MM.1S (cell line): ENCODE results near the gene KLRC2.

ENCODE experiments used
- DNase-seq: peaks from one replicate; pipeline ENCODE4 v3.0.0-alpha.2; 2015
- H2AFZ ChIP-seq: fragments of 300-600 bp; sonication (generic); 2 replicates; pipeline ENCODE4 v1.6.0; 2016; ENCODE audit warnings: antibody characterized with exemption, low read length
- H3F3A ChIP-seq: fragments of 300-600 bp; sonication (generic); 2 replicates; pipeline ENCODE4 v1.6.1; 2016; ENCODE audit warnings: mild to moderate bottlenecking, antibody characterized with exemption, low read length, moderate library complexity, mixed read lengths; ENCODE audit not compliant: insufficient read depth
- H3K27ac ChIP-seq: fragments of 300-600 bp; sonication (generic); 2 replicates; pipeline ENCODE4 v1.5.1; 2016; ENCODE audit warnings: mild to moderate bottlenecking, low read length
- H3K27me3 ChIP-seq: fragments of 300-600 bp; sonication (generic); replicated peaks from 2 replicates; pipeline ENCODE4 v1.6.0; 2016; ENCODE audit warnings: low read length; ENCODE audit not compliant: insufficient read depth
- H3K36me3 ChIP-seq: fragments of 300-600 bp; sonication (generic); replicated peaks from 2 replicates; pipeline ENCODE4 v1.6.1; 2016; ENCODE audit warnings: mild to moderate bottlenecking, low read length, mixed read lengths; ENCODE audit not compliant: insufficient read depth
- H3K4me1 ChIP-seq: fragments of 300-600 bp; sonication (generic); 2 replicates; pipeline ENCODE4 v1.6.1; 2016; ENCODE audit warnings: low read length, mixed read lengths
- H3K4me2 ChIP-seq: fragments of 300-600 bp; sonication (generic); 2 replicates; pipeline ENCODE4 v1.6.0; 2016; ENCODE audit warnings: low read depth, low read length
- H3K4me3 ChIP-seq: fragments of 300-600 bp; sonication (generic); 2 replicates; pipeline ENCODE4 v1.5.1; 2016; ENCODE audit warnings: low read length, mixed read lengths
- H3K79me2 ChIP-seq: fragments of 300-600 bp; sonication (generic); 2 replicates; pipeline ENCODE4 v1.6.1; 2016; ENCODE audit warnings: mixed run types, low read length, mixed read lengths
- H3K9ac ChIP-seq: fragments of 300-600 bp; sonication (generic); 2 replicates; pipeline ENCODE4 v1.6.1; 2016; ENCODE audit warnings: low read length, mixed read lengths
- H3K9me2 ChIP-seq: fragments of 300-600 bp; sonication (generic); replicated peaks from 2 replicates; pipeline ENCODE4 v1.6.1; 2016; ENCODE audit warnings: mild to moderate bottlenecking, low read length, mixed read lengths; ENCODE audit not compliant: insufficient read depth
- H3K9me3 ChIP-seq: fragments of 300-600 bp; sonication (generic); replicated peaks from 2 replicates; pipeline ENCODE4 v1.6.1; 2016; ENCODE audit warnings: mild to moderate bottlenecking, low read length, mixed read lengths; ENCODE audit not compliant: insufficient read depth
- H4K20me1 ChIP-seq: fragments of 300-600 bp; sonication (generic); 2 replicates; pipeline ENCODE4 v1.6.1; 2016; ENCODE audit warnings: mild to moderate bottlenecking, low read length, moderate library complexity, mixed read lengths; ENCODE audit not compliant: insufficient read depth
- CTCF ChIP-seq: fragments of 300-600 bp; sonication (generic); IDR thresholded peaks from 2 replicates; pipeline ENCODE4 v1.5.1; 2016; ENCODE audit warnings: antibody characterized with exemption, low read length, mixed read lengths
- EZH2 ChIP-seq: fragments of 300-600 bp; sonication (generic); optimal IDR thresholded peaks from 2 replicates; pipeline ENCODE3; 2017; ENCODE audit warnings: low read depth, mild to moderate bottlenecking, antibody characterized with exemption, low read length, mixed read lengths
- EZH2phosphoT487 ChIP-seq: fragments of 300-600 bp; sonication (generic); IDR thresholded peaks from 2 replicates; pipeline ENCODE4 v1.6.1; 2018; ENCODE audit warnings: antibody characterized with exemption, low read length

Gene KLRC2

GRCh38 chr12:10457760-10458159 lies 21.9 kb upstream of the KLRC2 start:
- no peak overlapping the region for H3K4me2 ChIP-seq
- no peak for TF ChIP-seq EZH2phosphoT487
- no peak overlapping the region for H3K4me3 ChIP-seq
- H3K27me3 ChIP-seq, result no peaks in the 10 kb centered on the region
- no peaks in the 10 kb centered on the region for H3K9me2 ChIP-seq
- no peaks in the 10 kb centered on the region for H3F3A ChIP-seq
- H3K79me2 ChIP-seq, result no peaks in the 10 kb centered on the region
- no peak for DNase-seq
- H4K20me1 ChIP-seq, result no peaks in the 10 kb centered on the region
- H3K9ac ChIP-seq, result no peak overlapping the region
- no peaks in the 10 kb centered on the region for H3K36me3 ChIP-seq
- no peak overlapping the region for H3K27ac ChIP-seq
- peaks cover 16% of the 10 kb centered on the region for H3K4me1 ChIP-seq
- H2AFZ ChIP-seq, result no peak overlapping the region
- no peaks in the 10 kb centered on the region for H3K9me3 ChIP-seq

- no peak overlapping the region for H3K9ac ChIP-seq
- H3K9me2 ChIP-seq, result no peaks in the 10 kb centered on the region
- H3K79me2 ChIP-seq, result no peaks in the 10 kb centered on the region
- H4K20me1 ChIP-seq, result no peaks in the 10 kb centered on the region
- no peaks in the 10 kb centered on the region for H3K9me3 ChIP-seq
- TF ChIP-seq EZH2phosphoT487 (no peak), CTCF (no peak), EZH2 (no peak)
- no peak overlapping the region for H3K4me3 ChIP-seq
- no peaks in the 10 kb centered on the region for H3K36me3 ChIP-seq
- no peaks in the 10 kb centered on the region for H3F3A ChIP-seq
- no peak overlapping the region for H2AFZ ChIP-seq
- no peak for DNase-seq
- no peaks in the 10 kb centered on the region for H3K27me3 ChIP-seq
- H3K27ac ChIP-seq, result no peak overlapping the region
- peaks cover 16% of the 10 kb centered on the region for H3K4me1 ChIP-seq
- no peak overlapping the region for H3K4me2 ChIP-seq
Measured at GRCh38 chr12:10456856-10457255, 21.0 kb upstream of the KLRC2 start.

GRCh38 chr12:10455766-10456165 lies 20.0 kb upstream of the KLRC2 start:
- H3K27me3 ChIP-seq, result no peaks in the 10 kb centered on the region
- H3F3A ChIP-seq, result no peaks in the 10 kb centered on the region
- H3K4me2 ChIP-seq, result no peak overlapping the region
- H3K79me2 ChIP-seq, result no peaks in the 10 kb centered on the region
- H3K9me3 ChIP-seq, result no peaks in the 10 kb centered on the region
- no peaks in the 10 kb centered on the region for H3K9me2 ChIP-seq
- H3K4me1 ChIP-seq, result peaks cover 16% of the 10 kb centered on the region
- no peak for DNase-seq
- H3K9ac ChIP-seq, result no peak overlapping the region
- no peak overlapping the region for H2AFZ ChIP-seq
- no peak overlapping the region for H3K27ac ChIP-seq
- no peaks in the 10 kb centered on the region for H3K36me3 ChIP-seq
- TF ChIP-seq CTCF, result no peak
- no peak for TF ChIP-seq EZH2
- TF ChIP-seq EZH2phosphoT487, result no peak
- no peak overlapping the region for H3K4me3 ChIP-seq
- no peaks in the 10 kb centered on the region for H4K20me1 ChIP-seq

- no peaks in the 10 kb centered on the region for H4K20me1 ChIP-seq
- no peak overlapping the region for H3K4me2 ChIP-seq
- H3K27me3 ChIP-seq, result no peaks in the 10 kb centered on the region
- no peak overlapping the region for H3K9ac ChIP-seq
- DNase-seq, result peak; percentile 62
- H3K79me2 ChIP-seq, result no peaks in the 10 kb centered on the region
- H3K27ac ChIP-seq, result peak overlapping the region; percentile 3; the same call in 1 of the 2 replicates
- H3K9me3 ChIP-seq, result no peaks in the 10 kb centered on the region
- H3K4me1 ChIP-seq, result peaks cover 16% of the 10 kb centered on the region
- no peaks in the 10 kb centered on the region for H3F3A ChIP-seq
- no peak overlapping the region for H2AFZ ChIP-seq
- no peaks in the 10 kb centered on the region for H3K9me2 ChIP-seq
- H3K36me3 ChIP-seq, result no peaks in the 10 kb centered on the region
- H3K4me3 ChIP-seq, result no peak overlapping the region
- TF ChIP-seq CTCF (no peak), EZH2 (no peak)
Measured at GRCh38 chr12:10454531-10454930, 18.7 kb upstream of the KLRC2 start.
